ENCODE results near the gene ONECUT2. TPM values are rescaled to one million over a fixed set of nuclear protein-coding genes. Genes with fewer than 3 reads are reported as not detected.

ONECUT2 gene
- total and polyA plus RNA-seq, 4 donors, result 1.8 to 5.7 (median 4.6) TPM

- Histone ChIP-seq H3K27me3 (ENCODE audit: control insufficient read depth in 4 of 4, insufficient read depth in 4 of 4, low read length in 3 of 4) (no peaks in the 10 kb centered on the region), H3K4me3 (ENCODE audit: low read depth in 1 of 3, low read length in 3 of 3) (peak overlapping the region in 2 of 3 donors; percentile 56 to 69), H3K4me1 (ENCODE audit: control insufficient read depth in 4 of 4, insufficient read depth in 4 of 4, low read length in 3 of 4) (peaks cover 2 to 33% (median 19%) of the 10 kb centered on the region in 4 donors), H3K36me3 (ENCODE audit: control insufficient read depth in 4 of 4, insufficient read depth in 3 of 4, low read depth in 1 of 4, low read length in 3 of 4) (no peaks in the 10 kb centered on the region), H3K27ac (ENCODE audit: low read depth in 1 of 2, low read length in 2 of 2) (peak overlapping the region; percentile 75 to 84), H3K9ac (ENCODE audit: low read depth in 1 of 2, low read length in 2 of 2) (peak overlapping the region; percentile 37 to 76), H3K9me3 (ENCODE audit: control insufficient read depth in 4 of 4, low read length in 3 of 4) (no peaks in the 10 kb centered on the region)
- TF ChIP-seq EGR1 (IDR thresholded peaks at IDR 0.05; ENCODE audit: low read depth in 2 of 2), result peak in 1 of 2 donors; percentile 53
- no peak for TF ChIP-seq SP1 (IDR thresholded peaks at IDR 0.05)
- peak; percentile 9 for TF ChIP-seq TAF1 (conservative IDR thresholded peaks at IDR 0.05)
- TF ChIP-seq MAX (IDR thresholded peaks at IDR 0.05), result no peak
- TF ChIP-seq GABPA (IDR thresholded peaks at IDR 0.05 in 1 of 2, conservative IDR thresholded peaks at IDR 0.05 in 1 of 2), result peak in 1 of 2 donors; percentile 58
- TF ChIP-seq YY1 (IDR thresholded peaks at IDR 0.05), result peak; percentile 23
- no peak for DNase-seq (ENCODE audit: low spot score)
- 27% methylated on average over 80 of the region's 80 CpGs for WGBS
Measured at GRCh38 chr18:57427429-57428201, 7.6 kb upstream of the ONECUT2 start.

GRCh38 chr18:57428221-57429150 is 6.7 kb upstream of the ONECUT2 start:
- Histone ChIP-seq H3K36me3 (ENCODE audit: control insufficient read depth in 4 of 4, insufficient read depth in 3 of 4, low read depth in 1 of 4, low read length in 3 of 4) (no peaks in the 10 kb centered on the region), H3K27me3 (ENCODE audit: control insufficient read depth in 4 of 4, insufficient read depth in 4 of 4, low read length in 3 of 4) (no peaks in the 10 kb centered on the region), H3K4me3 (ENCODE audit: low read depth in 1 of 3, low read length in 3 of 3) (peak overlapping the region; percentile 41 to 69 (median 49)), H3K9ac (ENCODE audit: low read depth in 1 of 2, low read length in 2 of 2) (peak overlapping the region; percentile 64 to 65), H3K9me3 (ENCODE audit: control insufficient read depth in 4 of 4, low read length in 3 of 4) (no peaks in the 10 kb centered on the region), H3K4me1 (ENCODE audit: control insufficient read depth in 4 of 4, insufficient read depth in 4 of 4, low read length in 3 of 4) (peaks cover 0 to 35% (median 19%) of the 10 kb centered on the region in 4 donors), H3K27ac (ENCODE audit: low read depth in 1 of 2, low read length in 2 of 2) (peak overlapping the region; percentile 73 to 84)
- TF ChIP-seq HNF4A (conservative IDR thresholded peaks at IDR 0.05), result peak in 1 of 2 donors; percentile 13
- no peak for TF ChIP-seq FOXA1 (IDR thresholded peaks at IDR 0.05)
- TF ChIP-seq FOXA2 (IDR thresholded peaks at IDR 0.05), result no peak
- no peak for TF ChIP-seq ZBTB33 (IDR thresholded peaks at IDR 0.05)
- TF ChIP-seq MAX (IDR thresholded peaks at IDR 0.05), result no peak
- TF ChIP-seq RAD21 (IDR thresholded peaks at IDR 0.05), result no peak
- TF ChIP-seq JUND (IDR thresholded peaks at IDR 0.05), result no peak
- TF ChIP-seq TAF1 (conservative IDR thresholded peaks at IDR 0.05), result no peak
- DNase-seq (ENCODE audit: low spot score), result no peak
- 19% methylated on average over 99 of the region's 99 CpGs for WGBS
